Measurements from ENCODE around the gene GABPA. TPM values are rescaled to one million over a fixed set of nuclear protein-coding genes. Genes with fewer than 3 reads are reported as not detected.

GABPA gene
- total RNA-seq, 1 experiment from 2014 or later, result 20.4 TPM

- no peak for TF ChIP-seq CTCF (conservative IDR thresholded peaks at IDR 0.05)
- H4K20me1 ChIP-seq (ENCODE audit: control insufficient read depth, insufficient read depth, insufficient read length), result no peaks in the 10 kb centered on the region
- no peaks in the 10 kb centered on the region for H3K27me3 ChIP-seq (ENCODE audit: insufficient read depth, low read length)
- no peak overlapping the region for H2BK12ac ChIP-seq (ENCODE audit: insufficient read length, low read depth, low read length)
- DNase-seq, result no peak
- H3K4me2 ChIP-seq (ENCODE audit: insufficient read depth, insufficient read length, low read length), result no peak overlapping the region
- H4K8ac ChIP-seq (replicated peaks; ENCODE audit: insufficient read length, low read depth, low read length), result no peak overlapping the region
- H3K56ac ChIP-seq (ENCODE audit: insufficient read length, low read depth, low read length), result no peak overlapping the region
- H2BK5ac ChIP-seq (ENCODE audit: insufficient read length, low read length), result no peak overlapping the region
- H3K4me3 Mint-ChIP-seq, result no peak overlapping the region
- H2AFZ ChIP-seq (ENCODE audit: low read length), result no peak overlapping the region
- H2BK20ac ChIP-seq (ENCODE audit: low read depth, low read length, poor library complexity, severe bottlenecking), result no peak overlapping the region
- H3K79me2 ChIP-seq (ENCODE audit: insufficient read depth, low read length), result no peaks in the 10 kb centered on the region
- H3K9me3 ChIP-seq (ENCODE audit: control insufficient read depth, low read depth, low read length), result no peaks in the 10 kb centered on the region
- no peak overlapping the region for H2BK120ac ChIP-seq (ENCODE audit: low read depth, low read length, poor library complexity, severe bottlenecking)
- H3K23me2 ChIP-seq (ENCODE audit: insufficient read length, low read depth, low read length, poor library complexity, severe bottlenecking), result no peaks in the 10 kb centered on the region
- H3K27ac ChIP-seq (ENCODE audit: insufficient read length, low read depth, low read length), result no peak overlapping the region
- no peak overlapping the region for H3K4ac ChIP-seq (ENCODE audit: low read depth, low read length)
- H3K79me1 ChIP-seq (ENCODE audit: insufficient read depth, low read depth, low read length, poor library complexity, severe bottlenecking), result no peaks in the 10 kb centered on the region
- no peak overlapping the region for H3K27ac Mint-ChIP-seq
- H4K91ac ChIP-seq (ENCODE audit: insufficient read length, low read depth, low read length), result no peak overlapping the region
- H3K23ac ChIP-seq (ENCODE audit: insufficient read length, low read depth, low read length), result no peak overlapping the region
- no peaks in the 10 kb centered on the region for H3K27me3 Mint-ChIP-seq (ENCODE audit: low read depth)
- H2AK5ac ChIP-seq (ENCODE audit: insufficient read length, low read length), result no peak overlapping the region
- H3K9me3 Mint-ChIP-seq, result no peaks in the 10 kb centered on the region
- no peaks in the 10 kb centered on the region for H3K4me1 Mint-ChIP-seq
- no peak overlapping the region for H3K9ac ChIP-seq (ENCODE audit: extremely low read depth, insufficient read length, low read length)
- no peak overlapping the region for H3T11ph ChIP-seq (ENCODE audit: low read length)
- H3K14ac ChIP-seq (ENCODE audit: insufficient read depth, low read length), result no peak overlapping the region
- WGBS (ENCODE audit: extremely low coverage, insufficient read length, low lambda C conversion rate), result no CpG with 5 or more reads among the region's 1 CpG
- H4K5ac ChIP-seq (ENCODE audit: insufficient read length, low read depth, low read length), result no peak overlapping the region
- H3K18ac ChIP-seq (ENCODE audit: insufficient read length, low read depth, low read length), result no peak overlapping the region
- no peaks in the 10 kb centered on the region for H3K4me1 ChIP-seq (ENCODE audit: insufficient read depth, low read length)
- no peak overlapping the region for H2BK15ac ChIP-seq (ENCODE audit: low read depth, low read length)
- H3K36me3 Mint-ChIP-seq (ENCODE audit: insufficient read depth in 1 of 3, low read depth in 3 of 3), result peaks cover 4 to 39% (median 37%) of the 10 kb centered on the region in 3 experiments; a peak in 5 of 7 replicates
Measured at GRCh38 chr21:25752416-25752815, 17.6 kb downstream of the GABPA start.

Measured in H9 (cell line).